Measurements from ENCODE around the gene UBE2D2.

- TF ChIP-seq, protein P1, sequence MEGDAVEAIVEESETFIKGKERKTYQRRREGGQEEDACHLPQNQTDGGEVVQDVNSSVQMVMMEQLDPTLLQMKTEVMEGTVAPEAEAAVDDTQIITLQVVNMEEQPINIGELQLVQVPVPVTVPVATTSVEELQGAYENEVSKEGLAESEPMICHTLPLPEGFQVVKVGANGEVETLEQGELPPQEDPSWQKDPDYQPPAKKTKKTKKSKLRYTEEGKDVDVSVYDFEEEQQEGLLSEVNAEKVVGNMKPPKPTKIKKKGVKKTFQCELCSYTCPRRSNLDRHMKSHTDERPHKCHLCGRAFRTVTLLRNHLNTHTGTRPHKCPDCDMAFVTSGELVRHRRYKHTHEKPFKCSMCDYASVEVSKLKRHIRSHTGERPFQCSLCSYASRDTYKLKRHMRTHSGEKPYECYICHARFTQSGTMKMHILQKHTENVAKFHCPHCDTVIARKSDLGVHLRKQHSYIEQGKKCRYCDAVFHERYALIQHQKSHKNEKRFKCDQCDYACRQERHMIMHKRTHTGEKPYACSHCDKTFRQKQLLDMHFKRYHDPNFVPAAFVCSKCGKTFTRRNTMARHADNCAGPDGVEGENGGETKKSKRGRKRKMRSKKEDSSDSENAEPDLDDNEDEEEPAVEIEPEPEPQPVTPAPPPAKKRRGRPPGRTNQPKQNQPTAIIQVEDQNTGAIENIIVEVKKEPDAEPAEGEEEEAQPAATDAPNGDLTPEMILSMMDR (IDR thresholded peaks at IDR 0.05), result peak in 2 of 3 experiments; percentile 10 to 43
- TF ChIP-seq POLR2A (IDR thresholded peaks at IDR 0.05), result no peak
Measured at GRCh38 chr5:139574641-139575312, 13.6 kb downstream of the UBE2D2 start.

Measured in testis (tissue), 2 donors.